Activated CD8-positive, alpha-beta T cell treated with anti-CD3 and anti-CD28 coated beads for 36 hours (primary cell): ENCODE measurements around the gene PKDCC. TPM values are rescaled to one million over a fixed set of nuclear protein-coding genes. Genes with fewer than 3 reads are reported as not detected.
"Not testable (repeated sequence)": the region's sequence is repeated elsewhere in the genome, so short reads cannot be mapped to it uniquely, and the experiment has no call there.

Source experiments
- ATAC-seq: fragments of 200-7000 bp; cut with Tn5 transposase; one replicate; pipeline ENCODE4 v1.10.0; 2021; ENCODE audit warnings: mild to moderate bottlenecking, moderate library complexity
- CTCF ChIA-PET: fragments of 350-600 bp; sonication (Branson Sonifier 250); formaldehyde crosslinking; loops from one replicate; lab custom pipeline; 2021; ENCODE audit warnings: antibody characterized with exemption; lab: Charles Lee
- POLR2A ChIA-PET: fragments of 350-600 bp; sonication (Branson Sonifier 250); formaldehyde crosslinking; loops from one replicate; lab custom pipeline; 2021; ENCODE audit warnings: antibody characterized with exemption; lab: Charles Lee
- DNase-seq: peaks from one replicate; pipeline ENCODE4 v3.0.0-alpha.2; 2020
- H3K27ac Mint-ChIP-seq: one replicate; pipeline ENCODE4 v1.8.0; 2021; ENCODE audit warnings: mild to moderate bottlenecking, mixed read lengths
- H3K27me3 Mint-ChIP-seq: one replicate; pipeline ENCODE4 v1.8.0; 2021; ENCODE audit warnings: mixed read lengths
- H3K36me3 Mint-ChIP-seq: one replicate; pipeline ENCODE4 v1.8.0; 2021; ENCODE audit warnings: low read depth, mixed read lengths
- H3K4me1 Mint-ChIP-seq: one replicate; pipeline ENCODE4 v1.8.0; 2021; ENCODE audit warnings: low read depth, mixed read lengths
- H3K4me3 Mint-ChIP-seq: one replicate; pipeline ENCODE4 v1.8.0; 2021; ENCODE audit warnings: mild to moderate bottlenecking, moderate library complexity, mixed read lengths
- H3K9me3 Mint-ChIP-seq: one replicate; pipeline ENCODE4 v1.8.0; 2021; ENCODE audit warnings: mixed read lengths
- intact Hi-C: fragments of 100-400 bp; cut with micrococcal nuclease; formaldehyde crosslinking; loops from one replicate; pipeline ENCODE4 v1.10.0; 2022
- total RNA-seq, 2 experiments: library from RNA; stranded (reverse); gene quantifications; one replicate each; pipeline ENCODE4 v1.2.3, GENCODE V29; 2021
- TF ChIP-seq, protein P1 (sequence below): fragments of 200-600 bp; IDR thresholded peaks from one replicate; pipeline ENCODE4 v1.8.0; 2022; ENCODE audit warnings: antibody characterized with exemption, mild to moderate bottlenecking

Gene PKDCC
- total RNA-seq, 2 experiments from 2014 or later: not detected

DNA sequence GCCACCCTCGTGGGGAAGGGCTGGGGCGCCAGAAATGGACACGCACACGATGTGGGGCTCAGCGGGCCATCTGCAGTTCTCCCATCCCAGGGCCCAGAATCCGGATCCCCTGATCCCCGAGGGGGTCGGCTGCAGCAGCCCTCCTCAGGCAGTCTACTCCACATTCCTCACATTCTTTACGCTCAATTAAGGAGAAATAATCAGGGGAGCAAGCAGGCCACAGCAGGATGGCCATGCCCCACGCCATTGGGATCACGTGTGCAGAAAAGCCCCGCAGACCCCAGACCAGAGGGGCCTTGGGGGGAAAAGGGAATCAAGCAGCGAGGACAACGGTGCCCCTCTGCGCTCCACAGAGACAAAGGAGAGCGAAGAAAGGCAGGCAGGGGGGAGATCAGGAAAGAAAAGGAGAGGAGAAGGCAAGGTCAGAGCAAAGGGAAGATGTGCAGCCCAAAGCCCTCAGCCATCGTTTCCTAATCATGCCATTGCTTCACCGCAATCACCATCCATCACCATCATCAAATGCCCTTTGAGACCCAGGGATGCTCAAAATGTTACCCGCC is 17.5 kb upstream of the PKDCC start:
- Mint-ChIP-seq H3K4me3 (no peak overlapping the region), H3K27me3 (peaks cover 12% of the 10 kb centered on the region), H3K4me1 (no peaks in the 10 kb centered on the region), H3K27ac (no peak overlapping the region), H3K9me3 (no peaks in the 10 kb centered on the region), H3K36me3 (no peaks in the 10 kb centered on the region)
- TF ChIP-seq, protein P1, sequence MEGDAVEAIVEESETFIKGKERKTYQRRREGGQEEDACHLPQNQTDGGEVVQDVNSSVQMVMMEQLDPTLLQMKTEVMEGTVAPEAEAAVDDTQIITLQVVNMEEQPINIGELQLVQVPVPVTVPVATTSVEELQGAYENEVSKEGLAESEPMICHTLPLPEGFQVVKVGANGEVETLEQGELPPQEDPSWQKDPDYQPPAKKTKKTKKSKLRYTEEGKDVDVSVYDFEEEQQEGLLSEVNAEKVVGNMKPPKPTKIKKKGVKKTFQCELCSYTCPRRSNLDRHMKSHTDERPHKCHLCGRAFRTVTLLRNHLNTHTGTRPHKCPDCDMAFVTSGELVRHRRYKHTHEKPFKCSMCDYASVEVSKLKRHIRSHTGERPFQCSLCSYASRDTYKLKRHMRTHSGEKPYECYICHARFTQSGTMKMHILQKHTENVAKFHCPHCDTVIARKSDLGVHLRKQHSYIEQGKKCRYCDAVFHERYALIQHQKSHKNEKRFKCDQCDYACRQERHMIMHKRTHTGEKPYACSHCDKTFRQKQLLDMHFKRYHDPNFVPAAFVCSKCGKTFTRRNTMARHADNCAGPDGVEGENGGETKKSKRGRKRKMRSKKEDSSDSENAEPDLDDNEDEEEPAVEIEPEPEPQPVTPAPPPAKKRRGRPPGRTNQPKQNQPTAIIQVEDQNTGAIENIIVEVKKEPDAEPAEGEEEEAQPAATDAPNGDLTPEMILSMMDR: no peak
- ATAC-seq (no peak), DNase-seq (no peak)
- intact Hi-C loops: no loop called here
- CTCF ChIA-PET: no interaction called here
- POLR2A ChIA-PET: no interaction called here

DNA sequence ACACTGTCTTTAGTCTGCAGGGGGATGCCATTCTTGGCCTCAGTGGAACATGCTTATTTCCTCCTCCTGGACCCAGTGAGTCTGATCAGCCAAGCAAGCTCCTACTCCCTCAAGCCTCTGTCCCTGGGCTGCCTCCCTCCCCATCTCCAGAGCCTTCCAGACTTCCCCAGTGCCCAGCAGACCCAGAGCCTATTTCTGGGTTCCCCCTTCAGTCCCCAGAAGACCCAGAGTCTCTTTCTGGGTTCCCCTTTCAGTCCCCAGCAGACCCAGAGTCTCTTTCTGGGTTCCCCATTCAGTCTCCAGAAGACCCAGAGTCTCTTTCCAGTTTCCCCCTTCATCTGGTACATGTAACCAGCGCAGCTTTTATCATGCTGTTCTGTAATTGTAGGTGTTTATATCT is 17.0 kb upstream of the PKDCC start:
- ATAC-seq (no peak), DNase-seq (no peak)
- ChIA-PET POLR2A (no interaction called here), CTCF (no interaction called here)
- intact Hi-C loops: no loop called here
- TF ChIP-seq, protein P1: no peak
- H3K9me3 Mint-ChIP-seq: no peaks in the 10 kb centered on the region
- H3K4me1 Mint-ChIP-seq: no peaks in the 10 kb centered on the region
- no peak overlapping the region for H3K27ac Mint-ChIP-seq
- no peaks in the 10 kb centered on the region for H3K36me3 Mint-ChIP-seq
- H3K27me3 Mint-ChIP-seq: peaks cover 11% of the 10 kb centered on the region
- no peak overlapping the region for H3K4me3 Mint-ChIP-seq

DNA sequence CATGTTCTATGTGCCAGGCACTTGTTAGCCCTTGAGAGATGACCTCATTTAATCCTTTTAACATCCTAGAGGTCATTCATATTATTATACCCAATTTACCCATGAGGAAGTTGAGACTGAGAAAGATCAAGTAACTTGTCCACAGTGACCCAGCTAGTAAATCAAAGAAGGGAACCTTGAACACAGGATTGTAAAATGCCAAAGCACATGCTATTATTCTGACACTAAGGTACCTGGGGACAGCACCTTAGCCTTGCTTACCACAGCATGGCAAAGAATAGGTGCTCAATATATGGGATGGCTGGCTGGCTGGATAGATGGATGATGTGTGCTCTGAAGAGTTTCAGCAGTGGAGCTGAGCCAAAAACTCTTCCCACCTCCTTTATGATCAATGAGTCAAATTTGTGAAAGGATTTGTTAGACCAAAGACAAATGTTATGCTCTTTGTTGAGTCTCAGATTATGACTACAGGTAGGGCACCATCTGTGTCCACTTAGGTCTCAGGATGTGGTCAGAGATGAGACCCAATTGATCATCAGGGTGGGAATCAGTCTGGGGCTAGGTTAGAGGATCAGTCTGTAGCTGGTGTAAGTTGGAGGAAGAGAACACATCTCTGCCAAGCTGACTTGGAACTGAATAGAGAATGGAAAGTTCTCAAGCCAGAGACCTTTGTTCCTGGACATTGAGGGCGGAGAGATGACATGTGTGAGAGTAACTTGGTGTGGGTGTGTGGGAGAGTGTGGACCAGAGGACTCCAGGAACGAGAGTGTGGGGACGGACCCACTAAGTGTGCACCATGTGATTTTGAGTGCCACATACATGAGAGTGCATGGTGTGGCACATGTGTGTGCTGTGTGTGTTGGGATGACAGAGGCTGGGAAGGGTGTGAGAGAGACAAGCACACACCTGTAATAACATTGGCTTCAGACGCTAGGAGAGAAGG is 16.3 kb upstream of the PKDCC start:
- CTCF ChIA-PET: interaction anchor here (1.4 kb wide), 1 partner anchor 55 kb away, joined by 4 read pairs; no protein-coding TSS in a partner anchor
- TF ChIP-seq, protein P1: no peak
- no peak overlapping the region for H3K4me3 Mint-ChIP-seq
- ATAC-seq (no peak), DNase-seq (no peak)
- intact Hi-C loops: no loop called here
- peaks cover 8% of the 10 kb centered on the region for H3K27me3 Mint-ChIP-seq
- no peak overlapping the region for H3K27ac Mint-ChIP-seq
- no peaks in the 10 kb centered on the region for H3K4me1 Mint-ChIP-seq
- H3K9me3 Mint-ChIP-seq: no peaks in the 10 kb centered on the region
- POLR2A ChIA-PET: no interaction called here
- H3K36me3 Mint-ChIP-seq: no peaks in the 10 kb centered on the region

DNA sequence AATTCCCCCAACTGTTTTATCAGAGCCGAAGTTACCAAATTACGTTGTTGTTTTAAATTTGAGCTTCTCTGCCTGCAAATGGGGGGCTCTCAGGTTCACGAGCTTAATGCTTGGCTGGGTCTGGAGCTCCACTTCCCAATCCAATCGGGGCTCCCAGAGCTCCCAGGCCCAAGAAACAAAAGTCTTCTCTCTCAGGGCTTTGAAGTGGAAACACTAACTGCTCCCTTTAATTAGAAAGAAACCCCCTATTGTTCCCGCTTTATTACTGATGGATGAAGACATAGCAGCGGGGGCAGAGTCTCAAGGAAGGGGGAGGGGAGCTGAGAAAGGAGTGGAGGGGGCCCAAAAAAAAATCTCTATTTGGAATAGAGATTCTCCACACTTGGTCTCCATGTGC is 15.6 kb upstream of the PKDCC start:
- Mint-ChIP-seq H3K4me3 (no peak overlapping the region), H3K36me3 (no peaks in the 10 kb centered on the region), H3K9me3 (no peaks in the 10 kb centered on the region), H3K27me3 (peaks cover 8% of the 10 kb centered on the region), H3K4me1 (no peaks in the 10 kb centered on the region), H3K27ac (no peak overlapping the region)
- ATAC-seq (no peak), DNase-seq (no peak)
- CTCF ChIA-PET: interaction anchor here (1.4 kb wide), 1 partner anchor 54 kb away, joined by 4 read pairs; no protein-coding TSS in a partner anchor
- intact Hi-C loops: no loop called here
- POLR2A ChIA-PET: no interaction called here
- TF ChIP-seq, protein P1: no peak

DNA sequence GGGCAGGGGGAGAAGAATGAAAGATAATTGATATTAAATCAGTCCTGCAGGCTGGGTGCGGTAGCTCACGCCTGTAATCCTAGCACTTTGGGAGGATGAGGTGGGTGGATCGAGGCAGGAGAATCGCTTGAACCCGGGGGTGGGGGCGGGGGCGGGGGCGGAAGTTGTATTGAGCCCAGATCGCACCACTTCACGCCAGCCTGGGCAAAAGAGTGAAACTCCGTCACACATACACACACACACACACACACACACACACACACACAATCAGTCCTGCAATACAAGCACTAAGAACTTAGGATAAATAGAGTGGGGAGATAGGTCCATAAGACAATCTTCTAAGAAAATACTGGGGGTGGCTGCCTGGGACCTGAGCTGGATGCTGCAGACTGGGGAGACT is 15.1 kb upstream of the PKDCC start:
- CTCF ChIA-PET: interaction anchor here (1.4 kb wide), 1 partner anchor 54 kb away, joined by 4 read pairs; no protein-coding TSS in a partner anchor

DNA sequence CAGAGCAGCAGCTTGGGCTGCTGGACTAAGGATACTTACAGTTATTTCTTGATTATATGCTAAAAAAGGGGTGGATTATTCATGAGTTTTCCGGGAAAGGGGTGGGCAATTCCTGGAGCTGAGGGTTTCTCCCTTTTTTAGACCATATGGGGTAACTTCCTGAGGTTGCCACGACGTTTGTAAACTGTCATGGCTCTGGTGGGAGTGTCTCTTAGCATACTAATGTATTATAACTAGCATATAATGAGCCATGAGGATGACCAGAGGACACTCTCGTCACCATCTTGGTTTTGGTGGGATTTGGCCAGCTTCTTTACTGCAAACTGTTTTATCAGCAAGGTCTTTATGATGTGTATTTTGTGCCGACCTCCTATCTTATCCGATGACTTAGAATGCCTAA is 13.7 kb upstream of the PKDCC start:
- H3K4me3 Mint-ChIP-seq, H3K4me1 Mint-ChIP-seq, H3K36me3 Mint-ChIP-seq, H3K9me3 Mint-ChIP-seq, H3K27ac Mint-ChIP-seq, intact Hi-C loops, H3K27me3 Mint-ChIP-seq, POLR2A ChIA-PET, CTCF ChIA-PET, ATAC-seq, DNase-seq: not testable (repeated sequence)

More for the DNA sequence above, 15.1 kb upstream of the PKDCC start:
- H3K9me3 Mint-ChIP-seq: no peaks in the 10 kb centered on the region
- H3K27me3 Mint-ChIP-seq: peaks cover 8% of the 10 kb centered on the region
- TF ChIP-seq, protein P1: no peak
- intact Hi-C loops: no loop called here
- DNase-seq (no peak), ATAC-seq (no peak)
- H3K27ac Mint-ChIP-seq: no peak overlapping the region
- no peaks in the 10 kb centered on the region for H3K4me1 Mint-ChIP-seq
- POLR2A ChIA-PET: no interaction called here
- H3K36me3 Mint-ChIP-seq: no peaks in the 10 kb centered on the region
- no peak overlapping the region for H3K4me3 Mint-ChIP-seq
